AG09309 (cell line): ENCODE results near the gene KRTAP5-10.
"Not testable (repeated sequence)": the region's sequence is repeated elsewhere in the genome, so short reads cannot be mapped to it uniquely, and the experiment has no call there.

ENCODE experiments used
- DNase-seq: peaks from one replicate; pipeline ENCODE4 v3.0.0-alpha.2; 2010; ENCODE audit warnings: low read depth
- H3K4me3 ChIP-seq: 2 replicates; pipeline ENCODE4 v1.5.1; 2011; ENCODE audit warnings: mild to moderate bottlenecking, low read depth, low read length, moderate library complexity; ENCODE audit not compliant: control insufficient read depth
- TF ChIP-seq, protein P1 (sequence below): IDR thresholded peaks from 2 replicates; pipeline ENCODE4 v1.5.1; 2011; ENCODE audit warnings: mild to moderate bottlenecking, low read depth, low read length, inconsistent platforms; ENCODE audit not compliant: insufficient read depth, control insufficient read depth; ENCODE audit errors: missing control alignments

Gene KRTAP5-10

DNA sequence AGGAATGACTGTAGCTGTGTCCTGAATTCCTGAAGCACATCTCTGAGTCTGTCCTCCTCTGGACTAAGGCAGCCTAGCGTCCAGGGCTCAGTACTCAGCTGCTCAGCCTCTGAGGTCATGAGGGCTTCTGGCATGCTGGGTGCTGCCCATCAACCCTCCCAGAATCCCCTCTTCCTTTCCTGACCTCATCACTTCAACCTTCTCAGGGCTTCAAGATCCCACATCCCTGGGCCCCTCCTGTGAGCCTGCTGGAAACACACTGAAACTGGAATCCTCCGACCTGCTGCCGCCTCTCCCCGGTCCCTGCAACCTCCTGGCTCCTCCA, 26.7 kb upstream of the KRTAP5-10 start:
- no peak overlapping the region for H3K4me3 ChIP-seq
- DNase-seq, result no peak
- TF ChIP-seq, protein P1, sequence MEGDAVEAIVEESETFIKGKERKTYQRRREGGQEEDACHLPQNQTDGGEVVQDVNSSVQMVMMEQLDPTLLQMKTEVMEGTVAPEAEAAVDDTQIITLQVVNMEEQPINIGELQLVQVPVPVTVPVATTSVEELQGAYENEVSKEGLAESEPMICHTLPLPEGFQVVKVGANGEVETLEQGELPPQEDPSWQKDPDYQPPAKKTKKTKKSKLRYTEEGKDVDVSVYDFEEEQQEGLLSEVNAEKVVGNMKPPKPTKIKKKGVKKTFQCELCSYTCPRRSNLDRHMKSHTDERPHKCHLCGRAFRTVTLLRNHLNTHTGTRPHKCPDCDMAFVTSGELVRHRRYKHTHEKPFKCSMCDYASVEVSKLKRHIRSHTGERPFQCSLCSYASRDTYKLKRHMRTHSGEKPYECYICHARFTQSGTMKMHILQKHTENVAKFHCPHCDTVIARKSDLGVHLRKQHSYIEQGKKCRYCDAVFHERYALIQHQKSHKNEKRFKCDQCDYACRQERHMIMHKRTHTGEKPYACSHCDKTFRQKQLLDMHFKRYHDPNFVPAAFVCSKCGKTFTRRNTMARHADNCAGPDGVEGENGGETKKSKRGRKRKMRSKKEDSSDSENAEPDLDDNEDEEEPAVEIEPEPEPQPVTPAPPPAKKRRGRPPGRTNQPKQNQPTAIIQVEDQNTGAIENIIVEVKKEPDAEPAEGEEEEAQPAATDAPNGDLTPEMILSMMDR, result no peak

DNA sequence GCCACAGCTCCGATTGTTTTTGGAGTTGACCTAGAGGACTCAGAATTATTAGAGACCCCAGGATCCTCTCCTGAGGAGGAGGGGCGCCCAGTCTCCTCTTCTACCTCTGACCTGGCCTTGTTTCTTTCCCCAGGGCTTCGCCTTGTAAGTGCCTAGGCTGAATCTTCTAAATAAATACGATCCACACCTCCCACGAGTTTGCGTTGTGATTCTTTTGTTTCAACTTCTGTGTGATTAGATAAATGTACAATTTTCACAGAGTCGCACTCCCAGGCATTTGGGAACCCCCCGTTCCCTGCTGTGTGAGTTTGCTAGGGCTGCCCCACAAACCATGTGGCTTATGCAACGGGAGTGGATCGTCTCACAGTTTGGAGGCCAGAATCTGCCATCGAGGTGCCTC, 26.3 kb upstream of the KRTAP5-10 start:
- TF ChIP-seq, protein P1, result no peak
- DNase-seq, result no peak
- H3K4me3 ChIP-seq, result no peak overlapping the region

DNA sequence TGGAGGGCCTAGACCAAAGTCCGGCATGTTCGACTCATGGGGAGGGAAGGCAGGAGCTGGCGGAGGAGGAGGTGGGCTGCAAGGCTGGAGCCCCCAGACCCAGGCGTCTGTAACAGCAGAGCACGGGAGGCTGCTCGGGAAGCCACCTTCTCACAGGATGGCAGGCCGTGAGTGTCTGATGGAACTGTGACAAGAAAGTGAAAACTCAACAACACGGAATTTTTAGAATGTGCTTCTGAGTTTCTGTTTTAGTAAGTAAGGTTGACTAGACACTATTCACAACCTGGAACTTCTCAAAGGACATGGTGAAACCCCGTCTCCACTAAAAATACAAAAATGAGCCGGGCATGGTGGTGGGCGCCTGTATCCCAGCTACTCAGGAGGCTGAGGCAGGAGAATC, 25.4 kb upstream of the KRTAP5-10 start:
- not testable (repeated sequence) for DNase-seq, H3K4me3 ChIP-seq

DNA sequence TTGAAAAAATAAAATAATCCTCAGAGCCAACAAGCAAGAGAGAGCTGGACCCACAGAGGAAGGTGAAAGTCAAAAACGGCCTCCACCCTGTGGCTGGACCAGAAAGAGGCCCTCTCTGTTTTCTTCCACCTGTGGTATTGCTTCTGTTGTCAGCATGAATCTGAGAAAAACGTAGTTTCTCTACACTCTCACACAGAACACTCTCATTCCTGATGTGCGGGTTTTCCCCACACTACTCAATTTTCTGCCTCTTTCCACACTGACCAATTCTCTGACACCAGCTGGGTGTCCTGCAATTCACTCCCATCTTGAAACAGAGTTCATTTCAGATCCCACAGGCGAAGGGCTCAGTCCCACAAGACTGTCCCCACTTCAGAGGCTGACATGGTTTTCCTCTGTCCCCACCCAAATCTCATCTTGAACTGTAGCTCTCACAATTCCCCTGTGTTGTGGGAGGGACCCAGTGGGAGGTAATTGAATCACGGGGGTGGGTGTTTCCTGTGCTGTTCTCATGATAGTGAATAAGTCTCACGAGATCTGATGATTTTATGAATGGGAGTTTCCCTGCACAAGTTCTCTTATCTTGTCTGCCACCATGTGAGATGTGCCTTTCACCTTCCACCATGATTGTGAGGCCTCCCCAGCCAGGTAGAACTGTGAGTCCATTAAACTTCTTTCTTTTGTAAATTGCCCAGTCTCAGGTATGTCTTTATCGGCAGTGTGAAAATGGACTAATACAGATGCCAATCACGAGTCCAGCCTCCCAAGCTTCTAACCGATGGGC, 24.6 kb upstream of the KRTAP5-10 start:
- not testable (repeated sequence) for H3K4me3 ChIP-seq, DNase-seq

DNA sequence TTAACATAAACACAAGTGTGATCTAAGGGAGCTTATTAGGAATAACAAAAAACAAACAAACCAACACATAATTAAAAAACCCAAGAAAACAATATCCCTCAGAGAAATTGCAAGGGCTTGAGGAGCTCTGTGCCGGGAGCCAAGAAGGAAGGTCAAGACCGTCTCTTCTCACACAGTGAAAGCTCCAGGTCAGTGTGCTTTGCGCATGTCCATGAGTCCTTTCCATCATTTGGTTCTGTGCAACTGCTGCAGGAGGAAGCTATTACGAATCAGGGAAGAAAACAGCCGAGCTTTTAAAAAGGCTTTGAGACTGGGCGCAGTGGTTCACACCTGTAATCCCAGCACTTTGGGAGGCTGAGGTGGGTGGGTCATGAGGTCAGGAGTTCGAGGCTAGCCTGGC, 23.0 kb upstream of the KRTAP5-10 start:
- TF ChIP-seq, protein P1, result no peak
- no peak overlapping the region for H3K4me3 ChIP-seq
- DNase-seq, result no peak

DNA sequence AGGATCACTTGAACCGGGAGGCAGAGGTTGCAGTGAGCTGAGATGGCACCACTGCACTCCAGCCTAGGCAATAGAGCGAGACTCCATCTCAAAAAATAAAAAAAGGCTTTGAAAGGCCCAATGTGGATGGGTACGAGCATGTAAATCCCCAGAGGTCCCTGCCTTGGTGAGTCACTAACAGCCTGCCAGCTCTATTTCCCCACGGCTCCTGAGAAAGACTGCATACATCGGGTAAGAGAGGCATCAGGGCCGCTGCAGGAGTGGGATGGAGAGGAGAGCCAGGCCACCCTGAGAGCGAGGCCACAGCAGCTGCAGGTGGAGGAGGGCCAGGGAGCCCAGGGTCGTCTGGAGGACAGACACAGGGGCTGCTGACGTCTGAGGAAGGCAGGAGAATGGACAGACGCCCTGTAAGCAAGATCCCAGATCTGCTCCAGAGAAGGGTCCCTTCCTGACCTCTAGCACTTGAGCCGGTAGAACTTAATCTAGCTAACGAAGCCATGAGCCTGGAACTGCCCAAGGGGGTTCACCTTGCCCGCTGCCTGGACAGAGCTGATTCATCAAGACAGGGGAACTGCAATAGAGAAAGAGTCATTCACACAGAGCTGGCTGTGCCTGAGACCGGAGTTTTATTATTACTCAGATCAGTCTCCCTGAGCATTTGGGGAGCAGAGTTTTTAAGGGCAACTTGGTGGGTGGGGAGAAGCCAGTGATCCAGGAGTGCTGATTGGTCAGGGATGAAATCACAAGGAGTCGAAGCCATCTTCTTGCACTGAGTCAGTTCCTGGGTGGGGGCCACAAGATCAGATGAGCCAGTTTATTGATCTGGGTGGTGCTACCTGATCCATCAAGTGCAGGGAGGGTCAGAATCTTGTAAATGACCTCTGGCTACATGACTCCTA, 22.2 kb upstream of the KRTAP5-10 start:
- H3K4me3 ChIP-seq, result no peak overlapping the region
- DNase-seq, result no peak
- TF ChIP-seq, protein P1, result no peak

DNA sequence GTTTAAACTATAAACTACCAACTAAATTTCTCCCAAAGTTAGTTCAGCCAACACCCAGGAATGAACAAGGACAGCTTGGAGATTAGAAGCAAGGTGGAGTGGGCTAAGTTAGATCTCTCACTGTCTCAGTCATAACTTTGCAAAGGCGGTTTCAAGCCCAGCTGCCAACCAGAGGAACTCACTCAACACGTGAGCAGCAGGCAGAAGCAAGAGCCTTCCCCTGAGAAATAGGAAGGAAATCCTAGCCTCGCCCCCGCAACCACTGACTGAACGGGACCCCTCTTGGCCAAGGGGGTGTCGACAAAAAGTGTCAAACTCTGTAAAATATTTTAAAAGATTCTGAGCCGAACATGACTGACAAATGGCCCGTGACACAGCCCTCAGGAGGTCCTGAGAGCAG, 21.5 kb upstream of the KRTAP5-10 start:
- no peak for DNase-seq

More for the DNA sequence above, 21.5 kb upstream of the KRTAP5-10 start:
- TF ChIP-seq, protein P1, result no peak
- H3K4me3 ChIP-seq, result no peak overlapping the region
